ENCODE results near the gene PUSL1. TPM values are rescaled to one million over a fixed set of nuclear protein-coding genes. Genes with fewer than 3 reads are reported as not detected.

PUSL1 gene
- total RNA-seq, 2 experiments from 2014 or later = 26.3 to 27.2 TPM

DNA sequence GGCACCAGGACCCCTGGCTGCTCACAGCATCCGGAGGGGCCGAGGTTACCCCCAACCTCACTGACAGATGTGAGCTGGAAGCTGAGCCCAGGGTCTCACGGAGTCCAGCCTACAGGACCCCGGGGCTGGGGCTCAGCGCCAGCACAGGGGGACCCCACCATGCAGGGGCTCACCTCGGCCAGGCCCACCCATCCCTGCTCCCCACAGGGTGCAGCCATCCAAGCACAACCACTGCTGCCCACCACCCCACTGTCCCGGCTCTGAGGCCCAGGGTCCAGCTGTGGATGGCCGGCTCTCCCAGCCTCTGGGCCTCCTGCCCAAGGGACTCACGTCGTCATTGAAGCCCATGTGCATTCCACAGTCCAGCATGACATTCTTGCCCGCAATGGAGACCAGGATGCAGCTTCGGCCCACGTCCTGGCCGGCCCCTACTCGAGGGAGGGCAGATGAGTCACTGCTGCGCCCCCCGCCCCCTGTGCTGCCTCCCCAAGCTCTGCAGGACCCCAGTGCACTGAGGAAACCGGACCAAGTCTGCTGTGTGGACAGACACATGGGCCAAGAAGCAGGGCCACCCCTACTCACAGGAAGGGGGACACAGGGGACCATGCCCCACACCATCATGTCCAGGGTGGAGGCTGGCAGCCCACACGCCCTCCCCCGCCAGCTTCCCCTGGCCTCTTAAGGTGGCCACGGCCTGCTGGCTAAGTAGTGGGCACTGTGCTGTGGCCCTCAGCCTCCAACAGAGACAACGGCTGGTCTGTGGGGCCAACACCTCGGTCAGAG lies 12.5 kb downstream of the PUSL1 start:
- Mint-ChIP-seq H3K27ac (no peak overlapping the region), H3K4me3 (no peak overlapping the region), H3K9me3 (ENCODE audit: low read depth) (no peaks in the 10 kb centered on the region), H3K36me3 (peaks cover 13% of the 10 kb centered on the region), H3K4me1 (peaks cover 21% of the 10 kb centered on the region), H3K27me3 (no peaks in the 10 kb centered on the region)
- DNase-seq = no peak
- ATAC-seq = no peak
- CTCF ChIA-PET = interaction anchor here (1.4 kb wide), 1 partner anchor 12 kb away, joined by 3 read pairs; no protein-coding TSS in a partner anchor

DNA sequence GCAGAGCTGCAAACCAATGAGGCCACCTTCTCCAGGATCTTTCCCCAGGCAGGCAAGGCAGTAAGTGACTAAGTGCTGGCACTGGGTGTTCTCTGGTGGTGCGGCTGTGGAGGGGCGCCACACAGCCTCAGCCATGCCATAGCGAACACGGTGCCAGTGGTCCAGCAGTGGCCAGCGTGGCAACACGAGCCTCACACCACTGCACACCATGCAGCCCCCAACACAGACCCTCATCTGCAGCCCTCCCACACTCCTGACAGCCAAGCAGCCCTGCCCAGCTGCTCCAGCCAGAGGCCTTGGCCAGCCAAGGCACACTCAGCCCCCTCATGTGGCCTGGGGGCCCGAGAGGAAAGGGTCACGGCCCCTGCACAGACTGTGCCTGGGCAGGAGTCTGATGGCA lies 13.1 kb downstream of the PUSL1 start:
- peaks cover 26% of the 10 kb centered on the region for H3K4me1 Mint-ChIP-seq

DNA sequence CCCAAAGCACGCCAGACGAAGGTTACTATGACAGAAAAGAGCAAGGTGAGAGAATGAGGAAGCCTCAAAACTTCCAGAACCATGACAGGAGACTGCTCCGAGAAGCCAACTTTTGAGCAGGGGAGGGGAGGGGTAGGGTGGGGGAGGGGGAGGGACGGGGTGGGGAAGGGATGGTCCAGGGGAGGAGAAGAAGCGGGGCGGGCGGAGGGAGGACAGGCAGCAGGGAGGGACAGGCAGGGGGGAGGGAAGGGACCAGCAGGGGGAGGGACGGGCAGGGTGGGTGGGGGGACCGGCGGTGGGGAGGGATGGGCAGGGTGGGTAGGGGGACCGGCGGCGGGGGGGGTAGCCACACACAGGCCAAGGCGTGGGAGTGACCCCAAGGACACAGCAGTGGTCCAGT lies 14.0 kb downstream of the PUSL1 start:
- peak overlapping the region; percentile 4 for H3K27ac Mint-ChIP-seq
- CTCF ChIA-PET = no interaction called here

More for the DNA sequence above, 13.1 kb downstream of the PUSL1 start:
- Mint-ChIP-seq H3K27me3 (no peaks in the 10 kb centered on the region), H3K9me3 (ENCODE audit: low read depth) (no peaks in the 10 kb centered on the region), H3K36me3 (peaks cover 12% of the 10 kb centered on the region), H3K27ac (no peak overlapping the region), H3K4me3 (no peak overlapping the region)
- no peak for DNase-seq
- CTCF ChIA-PET = no interaction called here
- ATAC-seq = no peak

DNA sequence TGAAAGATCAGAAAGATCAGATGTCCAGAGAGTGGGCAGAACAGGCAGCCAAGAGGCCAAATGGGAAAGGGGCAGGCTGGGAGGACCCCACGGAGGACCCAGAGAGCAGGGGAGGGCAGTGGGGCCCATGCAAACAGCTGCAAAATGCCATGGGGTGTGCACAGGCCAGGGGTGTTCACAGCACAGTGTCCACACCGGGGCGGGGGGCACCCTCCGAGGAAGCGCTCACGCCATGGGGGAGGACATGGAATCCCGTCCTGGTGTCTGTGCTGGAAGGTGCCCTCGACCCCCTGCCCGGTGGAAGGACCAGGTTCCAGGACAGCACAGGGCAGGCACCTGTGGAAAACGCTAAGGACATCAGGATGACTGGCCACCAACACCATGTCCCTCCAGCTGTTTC lies 14.6 kb downstream of the PUSL1 start:
- Mint-ChIP-seq H3K27me3 (no peaks in the 10 kb centered on the region), H3K4me3 (peak overlapping the region; percentile 81), H3K9me3 (ENCODE audit: low read depth) (no peaks in the 10 kb centered on the region), H3K4me1 (peaks cover 26% of the 10 kb centered on the region), H3K36me3 (peaks cover 7% of the 10 kb centered on the region), H3K27ac (no peak overlapping the region)
- no peak for ATAC-seq
- CTCF ChIA-PET = no interaction called here
- no peak for DNase-seq

More for the DNA sequence above, 14.0 kb downstream of the PUSL1 start:
- Mint-ChIP-seq H3K4me3 (peak overlapping the region; percentile 64), H3K27me3 (no peaks in the 10 kb centered on the region), H3K9me3 (ENCODE audit: low read depth) (no peaks in the 10 kb centered on the region), H3K36me3 (peaks cover 10% of the 10 kb centered on the region), H3K4me1 (peaks cover 26% of the 10 kb centered on the region)
- ATAC-seq (no peak), DNase-seq (no peak)

DNA sequence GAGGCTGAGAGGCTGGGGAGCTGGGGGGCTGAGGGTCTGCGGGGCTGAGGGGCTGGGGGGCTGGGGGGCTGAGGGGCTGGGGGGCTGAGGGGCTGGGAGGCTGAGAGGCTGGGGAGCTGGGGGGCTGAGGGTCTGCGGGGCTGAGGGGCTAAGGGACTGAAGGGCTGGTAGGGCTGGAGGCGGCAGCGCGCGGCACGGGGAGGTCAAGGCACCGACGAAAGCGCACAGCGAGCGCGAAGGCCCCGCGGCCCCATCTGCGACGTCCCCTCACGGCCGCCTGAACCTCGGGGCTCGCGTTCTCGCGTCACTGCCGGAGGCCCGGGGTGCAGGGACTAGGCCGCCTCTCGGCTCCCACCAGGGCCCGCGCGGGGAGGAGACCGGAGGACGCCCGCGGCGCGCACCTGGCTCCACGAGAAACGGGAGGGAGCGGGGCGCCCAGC lies 15.7 kb downstream of the PUSL1 start:
- Mint-ChIP-seq H3K27ac (peak overlapping the region; percentile 62), H3K9me3 (ENCODE audit: low read depth) (no peaks in the 10 kb centered on the region)

DNA sequence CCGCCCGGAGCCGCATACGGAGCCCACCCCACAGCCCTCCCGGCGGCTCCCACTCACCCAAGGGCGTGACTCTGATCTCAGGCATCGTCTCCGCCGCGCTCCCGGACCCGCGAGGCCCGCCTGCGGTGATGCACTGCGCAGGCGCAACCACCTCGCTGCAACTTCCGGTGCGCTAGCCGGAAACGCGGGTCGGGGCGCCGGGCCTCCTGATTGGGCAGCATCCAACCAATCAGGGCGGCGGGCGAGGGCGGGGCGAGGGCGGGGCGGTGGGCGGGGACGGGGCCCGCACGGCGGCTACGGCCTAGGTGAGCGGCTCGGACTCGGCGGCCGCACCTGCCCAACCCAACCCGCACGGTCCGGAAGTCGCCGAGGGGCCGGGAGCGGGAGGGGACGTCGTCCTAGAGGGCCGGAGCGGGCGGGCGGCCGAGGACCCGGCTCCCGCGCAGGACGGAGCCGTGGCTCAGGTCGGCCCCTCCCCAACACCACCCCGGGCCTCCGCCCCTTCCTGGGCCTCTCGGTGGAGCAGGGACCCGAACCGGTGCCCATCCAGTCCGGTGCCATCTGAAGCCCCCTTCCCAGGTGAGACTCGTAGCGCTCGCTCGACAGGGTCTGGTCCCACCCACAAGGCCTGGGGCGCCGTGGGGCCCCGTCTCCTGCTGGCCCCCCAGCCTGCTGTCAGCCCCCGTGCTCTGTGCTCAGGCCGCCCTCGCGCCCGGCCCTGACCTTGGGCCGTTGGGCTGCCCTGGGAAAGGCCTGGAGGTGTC lies 16.3 kb downstream of the PUSL1 start, which contains the start of the genes CPTP and INTS11:
Gene CPTP, plus strand, starts transcription at position 279 of the 764 bp plus-strand sequence. CDS start 2,109 bp downstream, outside the sequence.
Gene INTS11, minus strand, starts transcription at position 137 of the 764 bp plus-strand sequence. Its CDS starts 52 bp downstream, at position 85.
- CTCF ChIA-PET = no interaction called here
- H3K27me3 Mint-ChIP-seq = no peaks in the 10 kb centered on the region
- peaks cover 26% of the 10 kb centered on the region for H3K4me1 Mint-ChIP-seq
- peak within 1 kb of the TSS; percentile 86 for H3K27ac Mint-ChIP-seq
- peak; percentile 87 for ATAC-seq
- no peaks in the 10 kb centered on the region for H3K9me3 Mint-ChIP-seq (ENCODE audit: low read depth)
- peak within 1 kb of the TSS; percentile 81 for H3K4me3 Mint-ChIP-seq
- DNase-seq = peak; percentile 97
- H3K36me3 Mint-ChIP-seq = peaks cover 4% of the 10 kb centered on the region

More for the DNA sequence above, 15.7 kb downstream of the PUSL1 start:
- CTCF ChIA-PET = no interaction called here
- peaks cover 26% of the 10 kb centered on the region for H3K4me1 Mint-ChIP-seq
- peaks cover 6% of the 10 kb centered on the region for H3K36me3 Mint-ChIP-seq
- ATAC-seq (peak; percentile 47), DNase-seq (no peak)
- H3K4me3 Mint-ChIP-seq = peak overlapping the region; percentile 78
- H3K27me3 Mint-ChIP-seq = no peaks in the 10 kb centered on the region

DNA sequence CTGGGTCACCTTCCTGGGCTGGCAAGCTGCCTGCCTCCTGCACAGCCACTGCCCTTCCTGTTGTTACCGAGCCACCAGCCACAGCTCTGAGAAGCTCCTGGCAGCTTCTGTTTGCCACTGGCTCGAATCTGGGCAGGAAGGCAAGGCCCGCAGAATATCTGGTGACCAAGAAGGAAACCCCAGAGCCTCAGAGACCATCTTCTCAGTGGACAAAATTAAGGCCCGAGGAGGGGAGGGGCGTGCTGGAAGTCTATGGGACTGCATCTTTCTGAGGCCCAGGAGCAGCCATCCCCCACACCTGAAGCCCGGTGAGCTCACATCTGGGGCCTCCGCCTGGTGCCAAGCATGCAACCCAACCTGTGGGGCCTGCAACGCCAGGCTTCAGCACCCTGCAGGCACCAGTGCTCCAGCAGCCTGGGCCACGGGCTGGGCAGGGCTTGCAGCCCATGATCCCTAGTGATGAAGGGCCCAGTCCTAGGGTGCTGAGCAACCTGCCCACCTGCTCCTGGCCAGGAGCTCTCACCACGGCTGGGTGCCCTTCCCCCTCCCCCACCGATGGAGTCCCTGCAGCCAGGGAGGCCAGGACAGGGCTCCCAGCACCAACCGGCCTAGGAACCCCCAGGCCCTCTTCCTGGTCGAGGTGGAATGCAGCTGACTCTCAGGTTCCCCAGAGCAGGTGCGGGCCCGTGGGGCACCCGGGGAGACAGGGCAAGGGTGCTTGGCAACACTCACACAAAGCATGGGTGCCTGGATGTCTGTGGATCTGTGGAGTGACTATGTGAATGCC lies 17.1 kb downstream of the PUSL1 start:
- Mint-ChIP-seq H3K36me3 (peaks cover 4% of the 10 kb centered on the region), H3K9me3 (ENCODE audit: low read depth) (peaks cover 3% of the 10 kb centered on the region), H3K4me3 (peak overlapping the region; percentile 78), H3K27ac (peak overlapping the region; percentile 70), H3K4me1 (peaks cover 22% of the 10 kb centered on the region), H3K27me3 (no peaks in the 10 kb centered on the region)
- ATAC-seq = no peak
- CTCF ChIA-PET = interaction anchor here (1.6 kb wide), 1 partner anchor 47 kb away, joined by 4 read pairs; no protein-coding TSS in a partner anchor
- no peak for DNase-seq

DNA sequence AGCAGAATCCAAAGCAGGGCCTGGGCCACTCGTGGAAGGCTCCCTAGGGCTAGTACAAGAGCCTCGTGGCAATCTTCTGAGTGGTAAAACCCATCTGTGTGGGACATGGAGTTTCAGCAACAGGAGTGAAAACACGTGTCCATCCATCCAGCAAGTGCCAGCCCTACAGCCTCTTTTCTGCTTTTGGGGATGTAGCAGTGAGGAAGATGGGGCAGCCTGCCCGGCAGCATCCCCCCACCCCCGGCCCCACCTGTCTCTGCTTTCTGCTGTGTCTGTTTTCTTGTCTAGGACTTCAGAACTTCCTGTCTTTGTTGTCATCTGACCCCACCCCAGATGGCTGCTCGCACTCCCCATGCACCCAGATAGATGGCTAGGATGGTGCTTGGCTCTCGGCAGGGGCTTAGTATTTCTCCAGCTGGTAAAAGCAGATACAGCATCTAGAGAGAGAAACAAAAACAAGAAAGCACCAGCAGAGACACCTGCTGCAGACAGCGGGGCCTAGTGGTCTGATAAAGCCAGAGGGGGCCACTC lies 17.7 kb downstream of the PUSL1 start:
- peak overlapping the region; percentile 78 for H3K4me3 Mint-ChIP-seq
- CTCF ChIA-PET = interaction anchor here (0.6 to 1.6 kb wide), 2 partner anchors 46 to 74 kb away, joined by 4 to 5 read pairs; no protein-coding TSS in a partner anchor
- no peaks in the 10 kb centered on the region for H3K27me3 Mint-ChIP-seq
- peaks cover 3% of the 10 kb centered on the region for H3K9me3 Mint-ChIP-seq (ENCODE audit: low read depth)
- peaks cover 4% of the 10 kb centered on the region for H3K36me3 Mint-ChIP-seq
- no peak for DNase-seq
- peaks cover 22% of the 10 kb centered on the region for H3K4me1 Mint-ChIP-seq
- ATAC-seq = no peak
- no peak overlapping the region for H3K27ac Mint-ChIP-seq

DNA sequence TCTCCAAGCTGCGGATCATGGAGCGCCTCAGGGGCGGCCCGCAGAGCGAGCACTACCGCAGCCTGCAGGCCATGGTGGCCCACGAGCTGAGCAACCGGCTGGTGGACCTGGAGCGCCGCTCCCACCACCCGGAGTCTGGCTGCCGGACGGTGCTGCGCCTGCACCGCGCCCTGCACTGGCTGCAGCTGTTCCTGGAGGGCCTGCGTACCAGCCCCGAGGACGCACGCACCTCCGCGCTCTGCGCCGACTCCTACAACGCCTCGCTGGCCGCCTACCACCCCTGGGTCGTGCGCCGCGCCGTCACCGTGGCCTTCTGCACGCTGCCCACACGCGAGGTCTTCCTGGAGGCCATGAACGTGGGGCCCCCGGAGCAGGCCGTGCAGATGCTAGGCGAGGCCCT lies 18.9 kb downstream of the PUSL1 start:
- Mint-ChIP-seq H3K9me3 (ENCODE audit: low read depth) (peaks cover 3% of the 10 kb centered on the region), H3K27ac (no peak overlapping the region), H3K4me3 (no peak overlapping the region), H3K27me3 (no peaks in the 10 kb centered on the region), H3K4me1 (peaks cover 17% of the 10 kb centered on the region), H3K36me3 (peaks cover 2% of the 10 kb centered on the region)
- CTCF ChIA-PET = interaction anchor here (1.6 kb wide), 1 partner anchor 45 kb away, joined by 4 read pairs; no protein-coding TSS in a partner anchor
- ATAC-seq (no peak), DNase-seq (no peak)

DNA sequence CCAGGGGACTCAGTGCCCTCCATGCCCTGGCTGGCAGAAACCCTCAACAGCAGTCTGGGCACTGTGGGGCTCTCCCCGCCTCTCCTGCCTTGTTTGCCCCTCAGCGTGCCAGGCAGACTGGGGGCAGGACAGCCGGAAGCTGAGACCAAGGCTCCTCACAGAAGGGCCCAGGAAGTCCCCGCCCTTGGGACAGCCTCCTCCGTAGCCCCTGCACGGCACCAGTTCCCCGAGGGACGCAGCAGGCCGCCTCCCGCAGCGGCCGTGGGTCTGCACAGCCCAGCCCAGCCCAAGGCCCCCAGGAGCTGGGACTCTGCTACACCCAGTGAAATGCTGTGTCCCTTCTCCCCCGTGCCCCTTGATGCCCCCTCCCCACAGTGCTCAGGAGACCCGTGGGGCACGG lies 19.9 kb downstream of the PUSL1 start:
- no peak for DNase-seq
- CTCF ChIA-PET = no interaction called here
- no peak for ATAC-seq

DNA sequence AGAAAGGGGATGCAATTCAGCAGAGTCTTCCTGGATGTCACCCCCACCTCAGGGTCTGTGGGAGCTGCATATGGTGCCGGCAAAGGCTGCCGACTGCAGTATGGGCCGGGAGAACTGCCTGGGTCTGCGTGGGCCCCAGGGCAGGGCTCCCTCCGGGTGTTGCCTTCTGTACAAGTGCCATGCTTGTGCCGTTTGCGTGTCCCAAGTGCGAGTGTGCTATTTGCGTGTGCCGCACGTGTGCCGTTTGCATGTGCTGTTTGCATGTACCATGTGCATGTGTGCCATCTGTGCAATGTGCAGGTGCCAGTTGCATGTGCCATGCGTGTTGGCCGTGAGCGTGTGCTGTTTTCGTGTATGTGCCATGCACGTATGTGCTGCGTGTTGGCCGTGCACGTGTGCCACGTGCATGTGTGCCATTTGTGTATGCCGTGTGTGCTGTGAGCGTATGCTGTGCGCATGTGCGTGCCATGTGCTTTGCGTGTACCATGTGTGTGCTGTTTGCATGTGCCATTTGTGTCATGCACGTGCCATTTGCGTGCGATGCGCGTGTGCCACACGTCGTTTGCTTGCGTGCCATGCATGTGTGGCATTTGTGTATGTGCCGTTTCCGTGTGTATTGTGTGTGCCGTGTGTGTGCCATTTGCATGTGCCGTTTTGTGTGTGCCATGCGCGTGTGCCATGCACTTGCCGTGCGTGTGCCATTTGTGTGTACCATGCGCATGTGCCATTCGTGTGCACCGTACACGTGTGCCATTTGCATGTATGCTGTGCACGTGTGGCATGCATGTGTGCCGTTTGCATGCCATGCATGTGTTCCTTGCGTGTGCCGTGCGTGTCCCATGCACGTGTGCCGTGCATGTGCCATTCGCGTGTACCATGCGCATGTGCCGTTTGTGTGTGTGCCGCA lies 21.2 kb downstream of the PUSL1 start:
- no peak overlapping the region for H3K27ac Mint-ChIP-seq
- H3K36me3 Mint-ChIP-seq = no peaks in the 10 kb centered on the region
- H3K27me3 Mint-ChIP-seq = no peaks in the 10 kb centered on the region
- DNase-seq (no peak), ATAC-seq (no peak)
- no peak overlapping the region for H3K4me3 Mint-ChIP-seq
- peaks cover 7% of the 10 kb centered on the region for H3K4me1 Mint-ChIP-seq
- peaks cover 3% of the 10 kb centered on the region for H3K9me3 Mint-ChIP-seq (ENCODE audit: low read depth)
- CTCF ChIA-PET = no interaction called here

More for the DNA sequence above, 19.9 kb downstream of the PUSL1 start:
- Mint-ChIP-seq H3K27ac (no peak overlapping the region), H3K36me3 (peaks cover 2% of the 10 kb centered on the region), H3K4me1 (peaks cover 11% of the 10 kb centered on the region), H3K9me3 (ENCODE audit: low read depth) (peaks cover 3% of the 10 kb centered on the region), H3K27me3 (no peaks in the 10 kb centered on the region), H3K4me3 (no peak overlapping the region)
